Adrenal gland (tissue), 12 donors: ENCODE results near the gene GSX1. TPM values are rescaled to one million over a fixed set of nuclear protein-coding genes. Genes with fewer than 3 reads are reported as not detected.

Source experiments
- DNase-seq, 7 donors: peaks; one replicate each; pipeline ENCODE4 v3.0.0-alpha.2; 2019 to 2020
- H3K27ac ChIP-seq, 5 donors: fragments of 200-600 bp; sonication (generic) in 4 of 5; 1 replicate in 3 of 5; 2 replicates in 2 of 5; pipeline versions ENCODE4 v1.5.1 to v1.8.0; 2016 to 2020; ENCODE audit warnings: mild to moderate bottlenecking in 1 of 5
- H3K27me3 ChIP-seq: fragments of 200-600 bp; 2 replicates; pipeline ENCODE4 v1.8.0; 2021
- H3K36me3 ChIP-seq, 2 donors: fragments of 200-600 bp; replicated peaks in 1 of 2; 1 replicate in 1 of 2; 2 replicates in 1 of 2; pipeline versions ENCODE4 v1.5.1 to v1.8.0; 2018 to 2022
- H3K4me1 ChIP-seq, 2 donors: fragments of 200-600 bp; replicated peaks in 1 of 2; 1 replicate in 1 of 2; 2 replicates in 1 of 2; pipeline versions ENCODE4 v1.5.1 to v1.8.0; 2018 to 2021
- H3K4me3 ChIP-seq, 4 donors: fragments of 200-600 bp; sonication (generic) in 3 of 4; one replicate each; pipeline ENCODE4 v1.5.1; 2016 to 2018
- H3K9me3 ChIP-seq, 3 donors: fragments of 200-600 bp; sonication (generic) in 1 of 3; replicated peaks in 1 of 3; 1 replicate in 2 of 3; 2 replicates in 1 of 3; pipeline versions ENCODE4 v1.5.1 to v1.8.0; 2016 to 2021
- POLR2A ChIP-seq, 2 donors: fragments of 450-650 bp; IDR thresholded peaks; one replicate each; pipeline ENCODE4 v1.6.1; 2017; ENCODE audit warnings: antibody characterized with exemption in 2 of 2, mild to moderate bottlenecking in 2 of 2, moderate library complexity in 1 of 2
- WGBS, 4 donors: extraction: QIAGEN DNeasy Blood & Tissue Kit in 2 of 4; methylation state at CpG; one replicate each; pipeline versions ENCODE4 v1.1.5 to v1.1.7; 2013 to 2017; 5-methylcytosine and 5-hydroxymethylcytosine counted together
- intact Hi-C, 2 donors: fragments of 100-400 bp; cut with DNase I; formaldehyde crosslinking; loops; one replicate each; pipeline versions ENCODE4 v1.14.1 to v1.15.0; 2022 to 2023
- polyA plus RNA-seq, 3 donors: library from polyadenylated mRNA; stranded (reverse); fragments of 200-250 nt in 2 of 3; fragments of 350-450 nt in 1 of 3; fragmentation: Illumina TruSeq in 1 of 3; extraction: RNeasy Lipid Tissue Mini Kit (QIAGEN cat#74804) in 1 of 3; gene quantifications; one replicate each; pipeline ENCODE4 v1.2.3, GENCODE V29; 2013 to 2014
- total RNA-seq, 9 donors: library from RNA; depleted of rRNA in 4 of 9; stranded (reverse); fragments of >200 nt in 4 of 9; fragments of 120-200 nt in 1 of 9; fragmentation: NEBNext Ultra II Directional in 1 of 9; extraction: Animal tissue kit (Norgen Biotek cat#: 25700) in 1 of 9; gene quantifications; one replicate each; pipeline versions ENCODE4 v1.1.0 to v1.2.4, GENCODE V29; 2013 to 2023
- TF ChIP-seq, protein P1 (sequence below), 6 experiments: fragments of 450-650 bp in 4 of 6; fragments of 200-600 bp in 2 of 6; sonication (generic) in 1 of 6; IDR thresholded peaks; 1 replicate in 5 of 6; 2 replicates in 1 of 6; pipeline versions ENCODE4 v1.5.1 to v1.8.0; 2016 to 2021; ENCODE audit warnings: antibody characterized with exemption in 6 of 6, mild to moderate bottlenecking in 2 of 6, moderate library complexity in 1 of 6
- donor health status: healthy with polysubstance abuse.
- donor health status: Bipolar disorder and iron deficiency.
- donor health status: DM: yes; HTN: yes; CAD: no.
- donor health status: DM: no; HTN: no; CAD: no.
- donor health status: DM: no; HTN: no; CAD: no.
- donor health status: DM: yes; HTN: yes; CAD: no.

The GSX1 gene
- total and polyA plus RNA-seq, 12 donors, result not detected

DNA sequence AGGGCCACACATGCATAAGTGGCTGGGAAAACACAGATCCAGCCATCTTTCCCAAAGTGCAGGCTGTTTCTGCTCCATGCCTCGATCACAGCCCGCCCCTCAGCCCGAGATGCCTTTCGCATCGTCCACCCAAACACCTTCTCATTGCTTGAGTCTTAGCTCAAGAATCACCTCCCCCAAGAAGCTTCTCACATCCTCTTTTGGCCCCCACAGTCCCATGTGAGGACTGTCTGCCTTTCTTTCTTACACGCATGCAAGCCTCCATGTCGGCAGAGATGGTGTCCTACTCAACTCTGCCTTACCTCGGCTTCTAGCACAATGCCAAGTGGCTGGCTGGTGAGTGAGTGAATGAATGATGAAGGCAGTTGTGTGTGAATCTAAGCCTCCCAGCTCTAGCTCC lies 18.1 kb upstream of the GSX1 start:
- H3K27ac ChIP-seq, result no peak overlapping the region
- WGBS, 4 donors, result 81 to 86% (median 84%) methylated on average over 8 of the region's 8 CpGs
- peaks cover 6% of the 10 kb centered on the region for H3K27me3 ChIP-seq
- TF ChIP-seq, protein P1, sequence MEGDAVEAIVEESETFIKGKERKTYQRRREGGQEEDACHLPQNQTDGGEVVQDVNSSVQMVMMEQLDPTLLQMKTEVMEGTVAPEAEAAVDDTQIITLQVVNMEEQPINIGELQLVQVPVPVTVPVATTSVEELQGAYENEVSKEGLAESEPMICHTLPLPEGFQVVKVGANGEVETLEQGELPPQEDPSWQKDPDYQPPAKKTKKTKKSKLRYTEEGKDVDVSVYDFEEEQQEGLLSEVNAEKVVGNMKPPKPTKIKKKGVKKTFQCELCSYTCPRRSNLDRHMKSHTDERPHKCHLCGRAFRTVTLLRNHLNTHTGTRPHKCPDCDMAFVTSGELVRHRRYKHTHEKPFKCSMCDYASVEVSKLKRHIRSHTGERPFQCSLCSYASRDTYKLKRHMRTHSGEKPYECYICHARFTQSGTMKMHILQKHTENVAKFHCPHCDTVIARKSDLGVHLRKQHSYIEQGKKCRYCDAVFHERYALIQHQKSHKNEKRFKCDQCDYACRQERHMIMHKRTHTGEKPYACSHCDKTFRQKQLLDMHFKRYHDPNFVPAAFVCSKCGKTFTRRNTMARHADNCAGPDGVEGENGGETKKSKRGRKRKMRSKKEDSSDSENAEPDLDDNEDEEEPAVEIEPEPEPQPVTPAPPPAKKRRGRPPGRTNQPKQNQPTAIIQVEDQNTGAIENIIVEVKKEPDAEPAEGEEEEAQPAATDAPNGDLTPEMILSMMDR (IDR thresholded peaks at IDR 0.05), result no peak
- TF ChIP-seq POLR2A (IDR thresholded peaks at IDR 0.05), result no peak
- no peak for DNase-seq
- no peak overlapping the region for H3K4me3 ChIP-seq
- no peaks in the 10 kb centered on the region for H3K9me3 ChIP-seq
- intact Hi-C loops, result no loop called here
- H3K4me1 ChIP-seq, result no peaks in the 10 kb centered on the region
- H3K36me3 ChIP-seq, result no peaks in the 10 kb centered on the region

DNA sequence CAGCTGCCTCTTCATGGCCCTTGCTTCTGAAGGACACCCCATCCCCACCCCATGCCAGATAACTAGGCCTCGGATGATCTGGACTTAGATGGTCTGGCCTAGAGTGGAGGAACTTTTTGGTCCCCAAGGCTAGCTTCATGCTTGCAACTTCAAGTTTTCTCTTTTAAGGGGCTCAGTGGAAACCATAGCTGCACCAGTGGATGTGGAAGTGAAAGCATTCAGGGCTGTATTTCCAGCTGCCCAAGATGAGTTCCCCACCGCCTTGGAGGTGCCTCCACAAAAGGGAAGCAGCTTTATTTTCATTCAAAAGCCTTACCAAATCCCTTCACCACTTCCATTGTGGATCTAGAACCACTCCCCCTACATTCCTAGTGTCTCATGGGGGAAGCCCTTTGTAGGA lies 17.6 kb upstream of the GSX1 start:
- H3K4me1 ChIP-seq, result no peaks in the 10 kb centered on the region
- intact Hi-C loops, result no loop called here
- H3K36me3 ChIP-seq, result no peaks in the 10 kb centered on the region
- H3K9me3 ChIP-seq, result no peaks in the 10 kb centered on the region
- no peak overlapping the region for H3K27ac ChIP-seq
- no peak overlapping the region for H3K4me3 ChIP-seq
- peaks cover 6% of the 10 kb centered on the region for H3K27me3 ChIP-seq
- 77 to 100% (median 81%) methylated on average over 2 of the region's 2 CpGs for whole genome bisulfite sequencing, 4 donors
- DNase-seq, result no peak
- TF ChIP-seq, protein P1 (IDR thresholded peaks at IDR 0.05), result no peak
- TF ChIP-seq POLR2A (IDR thresholded peaks at IDR 0.05), result no peak

DNA sequence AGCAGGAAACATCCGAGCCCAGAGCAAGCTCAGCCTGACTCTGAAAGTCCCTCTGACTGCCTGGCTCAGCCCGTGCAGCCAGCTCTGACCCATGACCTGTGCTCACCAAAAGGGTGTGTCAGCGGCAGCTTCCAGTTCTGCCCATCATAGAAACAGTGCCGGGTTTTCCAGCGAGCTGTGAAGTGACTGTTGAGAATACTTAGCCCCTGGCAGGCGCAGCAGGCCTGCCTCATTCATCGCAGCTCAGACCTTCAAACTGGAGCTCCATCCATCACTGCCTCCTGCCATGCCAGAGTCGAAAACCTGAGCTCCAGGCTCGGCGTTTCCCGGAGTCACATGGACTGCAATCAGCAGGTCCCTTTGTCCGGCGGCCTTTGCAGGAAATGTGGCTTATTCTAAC lies 16.3 kb upstream of the GSX1 start:
- H3K4me3 ChIP-seq, result no peak overlapping the region
- no peak for DNase-seq

DNA sequence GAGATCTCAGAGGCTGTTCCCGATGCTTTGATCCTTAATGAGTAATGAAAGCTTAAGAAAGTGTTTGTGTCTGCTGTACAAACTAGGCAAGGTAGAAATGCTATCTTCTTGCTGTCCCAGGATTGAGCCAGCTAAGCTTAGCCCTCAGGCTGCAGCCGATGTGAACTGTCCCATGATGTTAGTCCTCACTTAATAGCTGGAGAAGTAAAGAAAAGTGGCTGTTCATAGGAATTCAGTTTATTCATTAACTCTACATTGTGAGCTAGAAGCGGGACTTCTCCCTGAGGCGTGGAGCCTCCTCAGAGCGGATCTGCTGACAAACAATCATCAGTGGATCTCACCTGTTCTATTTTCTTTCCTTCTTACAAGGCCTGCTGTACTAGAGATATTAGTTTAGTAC lies 10.1 kb upstream of the GSX1 start:
- Histone ChIP-seq H3K36me3 (no peaks in the 10 kb centered on the region), H3K9me3 (no peaks in the 10 kb centered on the region), H3K27me3 (peaks cover 8% of the 10 kb centered on the region), H3K4me1 (no peaks in the 10 kb centered on the region), H3K4me3 (no peak overlapping the region), H3K27ac (no peak overlapping the region)
- no peak for TF ChIP-seq POLR2A (IDR thresholded peaks at IDR 0.05)
- TF ChIP-seq, protein P1 (IDR thresholded peaks at IDR 0.05), result no peak
- no peak for DNase-seq
- intact Hi-C loops, result loop anchor here in 1 of 2 donors (5.0 kb wide), 1 partner anchor 250 kb away; no protein-coding TSS in a partner anchor
- WGBS, 4 donors, result 76 to 82% (median 78%) methylated on average over 5 of the region's 5 CpGs

More for the DNA sequence above, 16.3 kb upstream of the GSX1 start:
- WGBS, 4 donors, result 26 to 36% (median 30%) methylated on average over 3 to 13 of the region's 13 CpGs
- TF ChIP-seq, protein P1 (IDR thresholded peaks at IDR 0.05), result no peak
- no peak for TF ChIP-seq POLR2A (IDR thresholded peaks at IDR 0.05)
- Histone ChIP-seq H3K4me1 (no peaks in the 10 kb centered on the region), H3K36me3 (no peaks in the 10 kb centered on the region), H3K9me3 (no peaks in the 10 kb centered on the region), H3K27ac (no peak overlapping the region), H3K27me3 (no peaks in the 10 kb centered on the region)
- intact Hi-C loops, result no loop called here
